Muscle of leg (tissue), 11 donors: ENCODE measurements around the gene COL26A1. TPM values are rescaled to one million over a fixed set of nuclear protein-coding genes. Genes with fewer than 3 reads are reported as not detected.

Experiments
- DNase-seq: peaks from one replicate; pipeline ENCODE4 v3.0.0; 2013
- H3K27ac ChIP-seq: one replicate; pipeline ENCODE4 v1.5.1; 2013; ENCODE audit warnings: mild to moderate bottlenecking, low read length, control low read depth
- H3K27me3 ChIP-seq: one replicate; pipeline ENCODE4 v1.6.1; 2013; ENCODE audit warnings: low read length; ENCODE audit not compliant: control insufficient read depth, insufficient read depth
- H3K36me3 ChIP-seq: one replicate; pipeline ENCODE4 v1.6.1; 2013; ENCODE audit warnings: low read length; ENCODE audit not compliant: control insufficient read depth, insufficient read depth
- H3K4me1 ChIP-seq: one replicate; pipeline ENCODE4 v1.6.1; 2013; ENCODE audit warnings: low read length; ENCODE audit not compliant: control insufficient read depth, insufficient read depth
- H3K4me3 ChIP-seq: one replicate; pipeline ENCODE4 v1.5.1; 2013; ENCODE audit warnings: low read length, control low read depth
- H3K9me3 ChIP-seq: replicated peaks from 2 replicates; pipeline ENCODE4 v1.6.1; 2013; ENCODE audit warnings: low read depth, low read length; ENCODE audit not compliant: control insufficient read depth
- WGBS: methylation state at CpG from one replicate; pipeline ENCODE4 v1.1.5; 2013; ENCODE audit warnings: missing lambda C conversion rate; ENCODE audit not compliant: insufficient coverage; 5-methylcytosine and 5-hydroxymethylcytosine counted together
- polyA plus RNA-seq, 8 donors: library from polyadenylated mRNA; unstranded; fragments of 120-200 nt; gene quantifications; one replicate each; pipeline versions ENCODE4 v1.2.1 to v1.2.3, GENCODE V29; 2013; ENCODE audit warnings: inconsistent platforms in 1 of 8, low replicate concordance in 1 of 8; ENCODE audit not compliant: insufficient read length in 8 of 8, insufficient read depth in 1 of 8
- total RNA-seq: library from RNA; stranded (reverse); fragments of 120-200 nt; gene quantifications from one replicate; pipeline ENCODE4 v1.2.4, GENCODE V29; 2013

Gene COL26A1
- total and polyA plus RNA-seq, 9 donors = 0.84 to 5.3 (median 3.4) TPM

DNA sequence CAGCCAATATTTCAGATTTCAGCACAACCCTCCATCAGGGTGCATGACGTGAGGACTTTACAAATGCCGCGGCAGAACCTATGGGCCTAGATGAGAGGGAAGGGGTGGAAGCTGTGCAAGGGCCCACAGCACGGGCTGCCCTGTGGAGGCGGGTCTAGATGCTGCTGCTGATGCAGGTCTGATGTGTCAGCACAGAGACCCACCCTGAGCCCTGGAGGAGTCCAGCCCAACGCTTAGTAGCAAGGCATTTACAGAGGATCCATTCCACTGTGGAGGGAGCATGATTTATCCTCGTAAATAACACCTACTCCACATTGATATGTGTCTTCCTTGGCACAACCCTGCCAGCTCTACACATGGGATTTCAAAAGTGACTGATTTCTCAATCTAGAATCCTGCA is 217.9 kb downstream of the COL26A1 start:
- peaks cover 6% of the 10 kb centered on the region for H3K9me3 ChIP-seq
- DNase-seq = no peak
- no peak overlapping the region for H3K27ac ChIP-seq
- H3K36me3 ChIP-seq = no peaks in the 10 kb centered on the region
- 88% methylated on average over 2 of the region's 7 CpGs for WGBS
- no peaks in the 10 kb centered on the region for H3K27me3 ChIP-seq
- no peaks in the 10 kb centered on the region for H3K4me1 ChIP-seq
- H3K4me3 ChIP-seq = no peak overlapping the region

GRCh38 chr7:101581891-101582290 is 219.2 kb downstream of the COL26A1 start:
- WGBS = 58% methylated on average over 1 of the region's 10 CpGs
- Histone ChIP-seq H3K4me1 (no peaks in the 10 kb centered on the region), H3K4me3 (no peak overlapping the region), H3K27ac (no peak overlapping the region), H3K36me3 (no peaks in the 10 kb centered on the region), H3K27me3 (no peaks in the 10 kb centered on the region), H3K9me3 (peaks cover 5% of the 10 kb centered on the region)
- DNase-seq = no peak

- H3K9me3 ChIP-seq = peaks cover 4% of the 10 kb centered on the region
- no peaks in the 10 kb centered on the region for H3K36me3 ChIP-seq
- DNase-seq = no peak
- no peak overlapping the region for H3K27ac ChIP-seq
- no peak overlapping the region for H3K4me3 ChIP-seq
- no peaks in the 10 kb centered on the region for H3K4me1 ChIP-seq
- 90% methylated on average over 3 of the region's 3 CpGs for WGBS
- no peaks in the 10 kb centered on the region for H3K27me3 ChIP-seq
These were observed 220.3 kb downstream of the COL26A1 start for GRCh38 chr7:101582971-101583370.

GRCh38 chr7:101586078-101586905 is 223.6 kb downstream of the COL26A1 start:
- peaks cover 4% of the 10 kb centered on the region for H3K9me3 ChIP-seq
- no peaks in the 10 kb centered on the region for H3K4me1 ChIP-seq
- DNase-seq = no peak
- 42% methylated on average over 16 of the region's 18 CpGs for WGBS
- H3K27me3 ChIP-seq = no peaks in the 10 kb centered on the region
- H3K4me3 ChIP-seq = no peak overlapping the region
- H3K27ac ChIP-seq = no peak overlapping the region
- H3K36me3 ChIP-seq = no peaks in the 10 kb centered on the region

DNA sequence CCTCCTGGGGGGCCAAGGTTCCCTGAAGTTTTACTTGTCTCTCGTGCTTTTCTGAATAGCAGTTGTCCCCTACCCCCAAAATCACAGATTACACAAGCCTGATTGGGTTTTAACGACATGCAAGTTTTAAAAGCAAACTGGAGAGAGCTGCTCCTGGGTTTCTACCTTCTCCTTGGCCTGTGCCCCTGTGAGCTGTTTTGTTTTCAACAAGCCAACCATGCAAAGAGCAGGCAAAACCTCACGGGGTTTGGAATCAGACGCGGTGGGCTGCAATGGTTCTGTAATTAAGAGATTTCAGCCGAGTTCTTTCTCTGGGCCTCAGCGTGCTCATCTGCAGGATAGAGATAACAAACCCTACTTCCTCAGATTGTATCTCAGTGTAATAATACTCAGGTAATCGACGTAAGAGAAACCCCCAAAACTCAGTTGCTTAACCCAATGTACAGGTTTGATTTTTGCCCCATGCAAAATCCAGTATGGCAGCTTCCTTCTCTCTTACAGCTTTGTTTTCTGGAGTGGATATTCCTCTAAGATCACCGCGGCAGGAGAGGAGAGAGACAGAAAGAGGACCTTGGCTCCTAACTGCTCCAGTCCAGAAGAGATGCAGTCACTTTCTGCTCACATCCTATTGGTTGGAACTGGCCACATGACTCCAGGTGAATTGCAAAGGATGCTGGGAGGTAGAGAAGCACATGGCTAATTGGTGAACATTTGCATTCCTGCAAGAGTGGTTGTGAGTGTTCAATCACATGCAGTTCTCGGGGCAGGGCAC is 224.4 kb downstream of the COL26A1 start:
- WGBS = 74% methylated on average over 3 of the region's 12 CpGs

GRCh38 chr7:101588131-101588935 is 225.7 kb downstream of the COL26A1 start:
- no peak overlapping the region for H3K27ac ChIP-seq
- DNase-seq = no peak
- H3K27me3 ChIP-seq = no peaks in the 10 kb centered on the region
- H3K4me1 ChIP-seq = no peaks in the 10 kb centered on the region
- H3K4me3 ChIP-seq = no peak overlapping the region
- 72% methylated on average over 6 of the region's 9 CpGs for WGBS
- H3K36me3 ChIP-seq = no peaks in the 10 kb centered on the region
- H3K9me3 ChIP-seq = peaks cover 1% of the 10 kb centered on the region

More for the DNA sequence above, 224.4 kb downstream of the COL26A1 start:
- no peak for DNase-seq
- H3K4me3 ChIP-seq = no peak overlapping the region
- no peaks in the 10 kb centered on the region for H3K27me3 ChIP-seq
- peaks cover 4% of the 10 kb centered on the region for H3K9me3 ChIP-seq
- H3K27ac ChIP-seq = no peak overlapping the region
- H3K36me3 ChIP-seq = no peaks in the 10 kb centered on the region
- no peaks in the 10 kb centered on the region for H3K4me1 ChIP-seq

DNA sequence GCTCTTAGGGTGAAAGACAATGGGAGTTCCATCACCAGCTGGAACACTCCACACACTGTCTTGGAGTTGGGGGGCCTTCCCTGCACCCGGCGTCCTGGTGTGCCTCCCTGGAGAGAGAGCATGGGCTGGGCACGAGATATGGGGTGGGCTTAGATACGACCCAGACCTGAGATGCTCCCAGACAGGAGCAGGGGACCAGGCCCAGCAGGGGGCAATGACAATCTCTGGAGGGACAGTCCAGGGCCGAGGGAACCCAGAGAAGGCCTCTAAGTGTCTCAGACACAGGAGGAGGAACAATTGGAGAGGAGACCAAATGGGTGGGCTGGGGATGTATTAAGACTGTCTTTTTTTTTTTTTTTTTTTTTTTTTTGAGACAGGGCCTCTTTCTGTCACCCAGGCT is 226.4 kb downstream of the COL26A1 start:
- DNase-seq = no peak
- H3K36me3 ChIP-seq = no peaks in the 10 kb centered on the region
- 39% methylated on average over 3 of the region's 5 CpGs for WGBS
- H3K4me1 ChIP-seq = no peaks in the 10 kb centered on the region
- no peaks in the 10 kb centered on the region for H3K9me3 ChIP-seq
- no peak overlapping the region for H3K27ac ChIP-seq
- no peak overlapping the region for H3K4me3 ChIP-seq
- no peaks in the 10 kb centered on the region for H3K27me3 ChIP-seq

GRCh38 chr7:101589976-101590662 is 227.4 kb downstream of the COL26A1 start:
- DNase-seq = no peak
- no peaks in the 10 kb centered on the region for H3K4me1 ChIP-seq
- no peaks in the 10 kb centered on the region for H3K9me3 ChIP-seq
- H3K36me3 ChIP-seq = no peaks in the 10 kb centered on the region
- H3K27ac ChIP-seq = no peak overlapping the region
- no peaks in the 10 kb centered on the region for H3K27me3 ChIP-seq
- no peak overlapping the region for H3K4me3 ChIP-seq
- 68% methylated on average over 2 of the region's 15 CpGs for WGBS

DNA sequence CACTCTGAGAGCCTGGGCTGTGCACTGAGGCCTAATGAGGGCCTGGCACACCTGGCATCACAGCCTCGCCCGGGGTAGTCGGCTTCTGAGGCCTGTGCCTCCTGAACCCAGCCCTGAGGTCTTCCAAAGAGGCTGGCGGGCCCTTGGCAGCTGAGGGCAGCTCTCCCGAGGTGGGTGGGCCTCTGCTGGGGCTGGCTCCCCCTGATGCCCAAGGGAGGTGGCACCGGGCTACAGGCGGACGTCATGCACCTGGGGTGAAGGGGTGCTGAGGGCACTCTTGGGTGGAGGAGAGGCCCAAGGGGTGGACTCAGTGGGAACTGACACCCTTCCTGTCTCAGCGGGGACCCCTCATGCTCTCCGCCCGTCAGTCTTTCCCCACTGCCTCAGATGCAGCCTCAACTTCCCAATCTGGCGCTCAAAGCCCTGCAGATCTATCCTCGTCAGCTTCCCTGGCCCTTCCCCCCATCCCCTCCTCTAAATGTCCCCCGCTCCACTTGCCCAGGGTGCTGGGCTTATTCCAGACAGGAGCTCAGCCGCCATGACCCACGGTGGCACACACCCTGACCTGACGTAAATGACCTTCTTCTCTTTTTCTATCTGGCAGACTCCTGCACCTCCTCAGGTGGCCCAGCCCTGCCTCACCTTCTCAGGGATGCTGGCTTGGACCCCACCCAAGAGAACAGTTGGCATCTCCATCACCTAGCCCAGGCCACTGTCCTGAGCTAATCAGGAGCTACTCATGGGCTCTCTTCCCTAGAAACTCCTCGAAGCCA is 228.2 kb downstream of the COL26A1 start:
- Histone ChIP-seq H3K27me3 (no peaks in the 10 kb centered on the region), H3K9me3 (no peaks in the 10 kb centered on the region), H3K4me3 (no peak overlapping the region), H3K4me1 (no peaks in the 10 kb centered on the region), H3K36me3 (no peaks in the 10 kb centered on the region), H3K27ac (no peak overlapping the region)
- 80% methylated on average over 16 of the region's 18 CpGs for WGBS
- DNase-seq = no peak
